K562 (cell line): Measurements from ENCODE around the gene CCR5AS.
"Not testable (repeated sequence)": the region's sequence is repeated elsewhere in the genome, so short reads cannot be mapped to it uniquely, and the experiment has no call there.

Experiments
- ATAC-seq: fragments of 200-7000 bp; cut with Tn5 transposase; 3 replicates; pipeline ENCODE4 v1.9.1; 2020; ENCODE audit warnings: moderate library complexity
- BruUV-seq: library from RNA; stranded (reverse); fragments of 400-500 nt; replicated peaks from 2 replicates; lab custom pipeline; 2021; lab: Mats Ljungman, UMichigan
- CTCF ChIA-PET: fragments of 300-600 bp; formaldehyde crosslinking; extraction: SDS; loops from one replicate; lab custom pipeline; 2021; ENCODE audit warnings: low intra/inter-chr PET ratio; lab: Yijun Ruan, JAX
- POLR2A ChIA-PET: fragments of 300-600, 350-650 bp; sonication (Branson Sonifier 250); formaldehyde crosslinking; extraction: SDS; loops from one replicate; lab custom pipeline; 2021; ENCODE audit warnings: antibody characterized with exemption, inconsistent platforms; lab: Yijun Ruan, JAX
- DNase-seq, 4 experiments: peaks; one replicate each; pipeline versions ENCODE4 v3.0.0 to v3.0.0-alpha.2; 2011 to 2018; ENCODE audit warnings: low spot score in 3 of 4, mixed read lengths in 3 of 4; ENCODE audit errors: extremely low read depth in 1 of 4
- FAIRE-seq: peaks from 2 replicates; lab custom pipeline; 2011; peaks lifted over from hg19 to GRCh38; lab: Jason Lieb, UNC
- H2AFZ ChIP-seq: 2 replicates; pipeline ENCODE4 v1.6.0; 2011; ENCODE audit warnings: low read depth, low read length, control low read depth, inconsistent platforms
- H3K27ac ChIP-seq: fragments of 200-600 bp; 3 replicates; pipeline ENCODE4 v1.8.0; 2011; ENCODE audit warnings: low read depth, mild to moderate bottlenecking, control low read depth, inconsistent platforms, low read length, moderate library complexity, mixed read lengths; ENCODE audit errors: extremely low read depth
- H3K27me3 ChIP-seq, 2 experiments: fragments of 300-600 bp in 1 of 2; 2 replicates in 1 of 2; 3 replicates in 1 of 2; pipeline versions ENCODE4 v1.6.0 to v1.8.0; 2011; ENCODE audit warnings: inconsistent platforms in 2 of 2, low read length in 2 of 2, mild to moderate bottlenecking in 1 of 2, mixed read lengths in 1 of 2, moderate library complexity in 1 of 2; ENCODE audit not compliant: control insufficient read depth in 2 of 2, insufficient read depth in 2 of 2
- H3K36me3 ChIP-seq: fragments of 300-600 bp; 3 replicates; pipeline ENCODE4 v1.8.0; 2011; ENCODE audit warnings: mild to moderate bottlenecking, low read length, inconsistent platforms; ENCODE audit not compliant: control insufficient read depth, insufficient read depth
- H3K4me1 ChIP-seq, 2 experiments: fragments of 200-600 bp in 1 of 2; replicated peaks in 1 of 2; 2 replicates in 1 of 2; 3 replicates in 1 of 2; pipeline versions ENCODE4 v1.5.1 to v1.8.0; 2011; ENCODE audit warnings: inconsistent platforms in 2 of 2, low read length in 2 of 2, mild to moderate bottlenecking in 1 of 2, mixed read lengths in 1 of 2, moderate library complexity in 1 of 2; ENCODE audit not compliant: control insufficient read depth in 2 of 2, insufficient read depth in 2 of 2
- H3K4me2 ChIP-seq: 2 replicates; pipeline ENCODE4 v1.6.1; 2011; ENCODE audit warnings: low read length, control low read depth, inconsistent platforms, mixed read lengths; ENCODE audit not compliant: insufficient read depth
- H3K4me3 ChIP-seq: fragments of 200-600 bp; sonication (generic), shearing (Covaris generic); 2 replicates; pipeline ENCODE4 v1.5.1; 2016; ENCODE audit warnings: control low read depth, inconsistent platforms
- H3K79me2 ChIP-seq: fragments of 200-600 bp; 3 replicates; pipeline ENCODE4 v1.8.0; 2011; ENCODE audit warnings: low read length, inconsistent platforms; ENCODE audit not compliant: control insufficient read depth, insufficient read depth
- H3K9ac ChIP-seq, 2 experiments: 2 replicates each; pipeline versions ENCODE4 v1.6.0 to v1.6.1; 2011; ENCODE audit warnings: low read depth in 2 of 2, low read length in 2 of 2, control low read depth in 1 of 2, inconsistent platforms in 1 of 2, mild to moderate bottlenecking in 1 of 2, mixed read lengths in 1 of 2; ENCODE audit not compliant: insufficient read depth in 1 of 2
- H3K9me1 ChIP-seq: one replicate; pipeline ENCODE4 v1.6.0; 2011; ENCODE audit warnings: inconsistent platforms, mild to moderate bottlenecking, low read length, moderate library complexity; ENCODE audit not compliant: control insufficient read depth, insufficient read depth
- H3K9me3 ChIP-seq: replicated peaks from 2 replicates; pipeline ENCODE4 v1.5.1; 2011; ENCODE audit warnings: low read depth, low read length, inconsistent platforms; ENCODE audit not compliant: control insufficient read depth, insufficient read depth
- H4K20me1 ChIP-seq: replicated peaks from 2 replicates; pipeline ENCODE4 v1.6.1; 2011; ENCODE audit warnings: low read length, inconsistent platforms, mixed read lengths; ENCODE audit not compliant: control insufficient read depth, insufficient read depth
- ADNP ChIP-seq: fragments of 200-800 bp; sonication (Bioruptor generic); IDR thresholded peaks from 2 replicates; pipeline ENCODE4 v1.6.1; 2016; ENCODE audit warnings: missing genetic modification characterization, missing compliant biosample characterization
- BCOR ChIP-seq: fragments of 450-650 bp; IDR thresholded peaks from 2 replicates; pipeline ENCODE4 v1.6.1; 2016
- CHAMP1 ChIP-seq: fragments of 450-650 bp; IDR thresholded peaks from 2 replicates; pipeline ENCODE4 v1.6.1; 2016; ENCODE audit warnings: mild to moderate bottlenecking
- KDM1A ChIP-seq, 2 experiments: fragments of 450-650 bp; IDR thresholded peaks; 2 replicates each; pipeline ENCODE4 v1.6.1; 2016; ENCODE audit warnings: mild to moderate bottlenecking in 2 of 2
- ZNF146 ChIP-seq: IDR thresholded peaks from one replicate; pipeline ENCODE4 v1.6.1; 2018; ENCODE audit warnings: missing compliant biosample characterization; ENCODE audit not compliant: unreplicated experiment
- WGBS: fragments of 100-300 bp; shearing (Covaris generic); methylation state at CpG from one replicate; pipeline ENCODE4 v1.1.6; 2016; ENCODE audit warnings: low coverage, mixed read lengths; ENCODE audit not compliant: insufficient coverage; ENCODE audit errors: missing lambda C conversion rate; 5-methylcytosine and 5-hydroxymethylcytosine counted together
- in situ Hi-C: fragments of 300-500 bp; cut with MboI; formaldehyde crosslinking; loops from 4 replicates; pipeline ENCODE4 v1.15.0; 2018; ENCODE audit warnings: inconsistent platforms, mixed read lengths
- intact Hi-C: fragments of 100-400 bp; cut with micrococcal nuclease; formaldehyde crosslinking; loops from 2 replicates; pipeline ENCODE4 v1.14.2; 2022

The CCR5AS gene

DNA sequence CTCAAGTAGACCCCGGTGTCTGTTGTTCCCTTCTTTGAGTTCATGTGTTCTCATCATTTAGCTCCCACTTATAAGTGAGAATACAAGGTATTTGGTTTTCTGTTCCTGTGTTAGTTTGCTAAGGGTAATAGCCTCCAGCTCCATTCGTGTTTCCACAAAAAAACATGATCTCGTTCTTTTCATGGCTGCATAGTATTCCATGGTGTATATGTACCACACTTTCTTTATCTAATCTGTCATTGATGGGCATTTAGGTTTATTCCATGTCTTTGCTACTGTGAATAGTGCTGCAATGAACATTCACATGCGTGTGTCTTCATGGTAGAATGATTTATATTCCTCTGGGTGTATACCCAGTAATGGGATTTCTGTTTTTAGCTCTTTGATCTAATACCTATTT lies 4.0 kb downstream of the CCR5AS start:
- H3K36me3 ChIP-seq, result not testable (repeated sequence)

More for the DNA sequence above, 4.0 kb downstream of the CCR5AS start:
- DNase-seq, H3K9ac ChIP-seq, H4K20me1 ChIP-seq, FAIRE-seq, BruUV-seq, H3K27me3 ChIP-seq, ATAC-seq, H3K79me2 ChIP-seq, H3K4me3 ChIP-seq, intact Hi-C loops, CTCF ChIA-PET, H3K4me2 ChIP-seq, H3K9me1 ChIP-seq, H3K9me3 ChIP-seq, POLR2A ChIA-PET, H2AFZ ChIP-seq, H3K27ac ChIP-seq: not testable (repeated sequence)
- WGBS, result 47% methylated on average over 4 of the region's 4 CpGs
- H3K4me1 ChIP-seq, result peaks cover 29 to 57% of the 10 kb centered on the region in 2 experiments
- peak; percentile 86 for TF ChIP-seq BCOR
- peak; percentile 99 for TF ChIP-seq ZNF146
- TF ChIP-seq CHAMP1, result 0 out of 2 replicates have a peak, but pooled peaks have one; percentile 23
- TF ChIP-seq KDM1A (IDR thresholded peaks at IDR 0.05), result peak in 1 of 2 experiments; percentile 67; a peak in 2 of 4 replicates
- peak; percentile 53; the same call in 1 of the 2 replicates for TF ChIP-seq ADNP (tag)
- in situ Hi-C loops, result loop anchor here (25.0 kb wide), 1 partner anchor 1366 kb away; the partner anchor contains the start of gene CLEC3B
